Fibroblast of peridontal ligament (primary cell): ENCODE measurements around the gene CPXM2.

Experiments
- DNase-seq: peaks from one replicate; pipeline ENCODE4 v3.0.0-alpha.2; 2010; ENCODE audit errors: extremely low read depth

The CPXM2 gene

GRCh38 chr10:123800289-123800688 is 91.3 kb downstream of the CPXM2 start:
- DNase-seq: peak; percentile 39

GRCh38 chr10:123798856-123799255 is 92.8 kb downstream of the CPXM2 start:
- DNase-seq: no peak

DNA sequence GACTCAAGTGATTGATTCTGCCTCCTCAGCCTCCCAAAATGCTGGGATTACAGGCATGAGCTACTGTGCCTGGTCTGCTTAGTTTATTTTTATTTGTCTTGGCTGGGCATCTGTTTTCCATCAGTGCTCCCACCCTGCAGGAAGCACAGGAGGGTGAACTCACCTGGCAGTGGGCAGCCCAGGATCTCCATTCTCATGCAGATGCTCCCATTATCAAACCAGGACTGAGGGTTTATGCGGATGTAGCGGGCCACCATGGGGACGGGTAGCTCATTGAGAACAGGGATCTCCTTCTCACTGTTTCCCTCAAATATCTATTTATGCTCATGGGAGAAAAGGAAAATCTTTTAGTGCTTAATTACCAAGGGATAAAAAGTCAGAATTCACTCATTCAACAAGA is 93.8 kb downstream of the CPXM2 start:
- DNase-seq: no peak

GRCh38 chr10:123796736-123797135 is 94.9 kb downstream of the CPXM2 start:
- DNase-seq: no peak

DNA sequence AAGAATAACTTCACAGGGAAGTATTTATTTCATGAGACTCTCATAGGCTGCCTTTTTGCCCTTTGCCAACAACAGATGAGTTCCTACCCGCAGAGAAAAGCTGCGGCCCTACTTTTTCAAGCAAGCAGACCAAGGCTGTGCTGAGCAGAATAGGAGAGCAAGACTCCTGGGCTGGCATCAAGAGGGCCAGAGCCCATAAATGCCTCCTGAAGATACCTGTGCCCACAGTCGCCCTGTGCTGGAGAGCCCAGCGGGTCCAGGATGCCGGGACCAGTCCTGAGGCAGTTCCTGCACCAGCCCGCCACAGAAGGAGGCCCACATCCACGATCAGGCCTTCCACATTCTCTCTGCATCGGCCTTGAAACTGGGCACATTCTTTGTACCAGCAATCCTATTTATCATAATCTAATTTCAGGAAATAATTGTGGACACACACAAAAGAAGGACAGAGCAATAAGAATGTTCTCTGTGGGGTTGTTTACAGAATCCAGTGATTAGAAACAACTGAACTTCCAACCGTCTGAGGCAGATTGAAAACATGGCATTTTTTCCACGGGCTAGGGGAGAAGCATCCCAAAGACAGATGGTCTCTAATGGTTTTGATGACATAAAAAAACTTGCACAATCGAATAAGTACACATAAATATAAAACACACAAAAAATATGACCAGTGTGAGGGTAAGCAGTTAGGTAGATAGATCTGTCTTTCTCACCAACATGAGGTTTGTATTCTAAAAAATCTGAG is 95.6 kb downstream of the CPXM2 start:
- DNase-seq: peak; percentile 46

DNA sequence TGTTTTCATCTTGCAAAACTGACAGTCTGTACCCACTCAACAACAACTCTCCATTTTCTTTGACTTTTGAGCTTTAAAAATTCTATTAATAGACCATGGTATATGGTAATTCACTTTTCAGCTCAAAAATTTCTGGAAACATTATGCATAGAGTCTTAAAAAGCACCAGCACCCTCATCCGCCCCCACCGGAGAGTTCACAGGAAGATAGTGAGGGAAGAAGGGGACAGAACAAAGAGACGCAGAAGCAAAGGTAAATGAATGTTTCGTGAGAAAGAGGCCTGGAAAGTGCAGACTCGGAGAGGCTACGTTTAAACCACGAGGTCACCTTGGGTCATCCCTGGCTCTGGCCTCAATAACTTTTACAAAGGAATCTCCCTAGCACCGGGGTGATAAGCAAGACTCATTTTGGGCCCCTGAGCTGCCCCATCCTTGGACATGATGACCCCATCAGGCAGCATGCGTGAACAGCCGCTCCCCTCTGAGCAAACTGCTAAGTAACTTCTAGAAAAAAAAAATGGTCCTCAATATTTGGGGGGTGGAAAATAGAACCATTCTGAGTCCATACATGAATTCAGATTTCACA is 96.3 kb downstream of the CPXM2 start:
- no peak for DNase-seq

DNA sequence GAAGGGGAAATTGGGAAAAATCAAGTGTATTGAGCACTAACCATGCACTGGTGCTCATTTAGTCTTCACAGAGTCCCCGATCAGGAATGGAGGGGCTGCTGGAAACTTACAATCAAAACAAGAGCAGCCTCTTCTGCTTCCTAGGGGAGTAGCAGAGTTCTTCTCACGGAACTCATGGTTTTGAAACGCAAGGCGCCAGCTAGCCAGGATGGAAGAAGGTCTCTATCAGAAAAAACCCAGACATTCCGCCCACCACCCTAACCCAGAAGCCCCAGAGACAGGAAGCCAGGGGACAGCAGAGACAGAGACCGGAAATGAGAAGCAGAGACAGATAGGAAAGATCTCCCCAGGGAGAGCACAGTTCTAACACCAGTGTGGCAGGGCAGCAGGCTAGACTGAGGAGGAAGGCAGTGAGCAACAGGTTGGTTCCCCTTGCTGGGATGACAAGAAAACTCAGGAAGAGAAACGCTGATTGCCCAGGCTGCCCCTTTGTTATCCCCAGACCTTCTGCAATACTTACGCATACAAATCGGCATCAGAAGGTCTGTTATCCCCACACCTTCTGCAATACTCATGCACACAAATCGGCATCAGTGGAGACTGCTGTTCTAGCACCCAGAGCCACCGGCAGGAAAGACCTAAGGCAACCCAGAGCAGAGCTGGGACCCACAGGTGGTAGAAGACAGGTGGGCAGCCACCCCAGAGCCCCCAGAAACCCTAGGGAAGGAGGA is 99.2 kb downstream of the CPXM2 start:
- DNase-seq: no peak

DNA sequence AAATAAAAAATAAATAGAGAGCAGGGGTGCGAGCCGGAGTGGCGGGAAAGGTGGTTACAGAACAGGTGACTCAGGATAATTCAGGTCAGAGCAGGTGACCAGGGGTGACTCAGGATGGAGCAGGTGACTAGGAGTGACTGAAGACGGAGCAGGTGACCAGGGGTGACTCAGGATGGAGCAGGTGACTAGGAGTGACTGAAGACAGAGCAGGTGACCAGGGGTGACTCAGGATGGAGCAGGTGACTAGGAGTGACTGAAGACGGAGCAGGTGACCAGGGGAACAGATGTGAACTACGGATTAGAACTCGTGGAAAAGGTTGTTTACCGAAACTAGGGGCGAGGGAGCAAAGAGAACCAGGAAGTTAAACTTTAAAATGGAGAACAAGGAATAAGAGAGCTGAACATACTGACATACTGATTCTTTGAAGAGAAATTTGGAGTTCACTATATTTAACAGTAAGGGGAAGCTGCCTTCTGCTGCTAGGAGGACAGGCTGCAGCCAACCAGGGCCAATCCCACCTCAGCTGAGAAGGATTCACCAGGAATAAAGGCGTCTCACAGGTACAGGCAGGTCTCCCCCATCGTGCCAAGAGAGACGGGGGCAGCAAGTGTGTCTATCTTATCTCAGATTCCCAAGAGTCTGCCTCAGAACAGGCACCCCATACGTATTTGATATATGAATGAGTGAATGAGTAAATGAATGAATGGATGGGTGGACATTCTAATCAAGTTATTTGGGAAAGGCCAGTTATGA is 101.3 kb downstream of the CPXM2 start:
- DNase-seq: no peak

DNA sequence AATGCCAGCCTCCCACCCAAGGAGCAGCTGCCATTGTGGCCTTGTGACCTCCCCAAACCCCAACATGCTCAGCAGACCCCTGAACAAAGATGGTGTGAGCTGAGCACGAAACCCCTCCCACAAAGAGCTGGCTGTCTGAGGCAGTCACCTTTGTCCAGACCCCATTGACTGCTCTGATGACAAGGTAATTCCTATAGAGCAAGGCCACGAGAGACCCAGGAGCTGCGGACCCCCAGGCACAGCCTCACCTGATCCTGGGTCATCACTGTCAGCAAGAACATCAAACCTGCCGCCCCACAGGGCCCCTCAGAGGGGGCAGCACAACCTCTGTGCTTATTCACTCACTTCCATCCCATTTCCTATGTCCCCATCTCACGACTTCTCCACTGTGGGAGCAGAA is 102.6 kb downstream of the CPXM2 start:
- no peak for DNase-seq

- DNase-seq: no peak
Observed at GRCh38 chr10:123787566-123787965, 104.0 kb downstream of the CPXM2 start.

DNA sequence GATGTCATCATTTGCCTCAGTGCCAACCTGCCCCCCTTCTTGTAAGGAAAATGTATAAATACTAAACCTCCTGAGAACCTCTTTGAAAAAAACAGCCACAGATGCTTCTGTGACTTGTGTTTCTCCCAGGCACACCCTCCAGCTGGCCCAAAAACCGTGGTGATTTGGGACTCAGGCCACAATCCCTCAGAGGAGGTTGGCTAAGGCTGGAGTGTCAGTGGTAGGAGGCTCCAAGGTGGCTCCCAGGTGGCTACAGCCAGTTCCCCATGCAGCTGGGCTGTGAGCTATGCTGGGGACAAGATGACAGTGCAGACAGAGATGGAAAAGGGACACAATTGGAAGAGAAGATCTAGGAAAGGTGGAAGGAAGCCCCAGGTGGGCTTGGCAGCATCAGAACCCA is 104.7 kb downstream of the CPXM2 start:
- no peak for DNase-seq

GRCh38 chr10:123786306-123786705 is 105.3 kb downstream of the CPXM2 start:
- no peak for DNase-seq

DNA sequence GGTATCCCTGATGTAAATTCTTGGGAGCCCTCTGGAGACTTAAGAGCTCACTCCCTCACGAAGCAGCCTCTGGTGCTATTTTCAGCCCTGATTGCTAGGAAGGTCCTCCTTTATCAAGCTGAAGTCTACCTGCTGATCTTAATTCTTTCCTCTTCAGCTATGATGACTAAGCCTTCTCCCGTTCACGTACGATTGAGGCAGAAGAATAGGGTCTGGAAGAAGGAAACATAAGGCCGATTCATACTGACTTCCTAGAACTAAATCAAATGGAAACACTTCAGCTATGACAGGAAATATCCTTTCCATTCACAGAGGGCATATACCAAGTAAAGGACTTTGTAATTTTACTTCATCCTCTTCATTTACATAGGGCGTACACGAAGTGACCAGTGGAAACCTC is 107.0 kb downstream of the CPXM2 start:
- no peak for DNase-seq

GRCh38 chr10:123784216-123784615 is 107.4 kb downstream of the CPXM2 start:
- DNase-seq: no peak

- no peak for DNase-seq
Observed at GRCh38 chr10:123783296-123783695, 108.3 kb downstream of the CPXM2 start.

- no peak for DNase-seq
Observed at GRCh38 chr10:123782549-123782948, 109.1 kb downstream of the CPXM2 start.

- DNase-seq: peak; percentile 11
Observed at GRCh38 chr10:123781956-123782500, 109.6 kb downstream of the CPXM2 start.

DNA sequence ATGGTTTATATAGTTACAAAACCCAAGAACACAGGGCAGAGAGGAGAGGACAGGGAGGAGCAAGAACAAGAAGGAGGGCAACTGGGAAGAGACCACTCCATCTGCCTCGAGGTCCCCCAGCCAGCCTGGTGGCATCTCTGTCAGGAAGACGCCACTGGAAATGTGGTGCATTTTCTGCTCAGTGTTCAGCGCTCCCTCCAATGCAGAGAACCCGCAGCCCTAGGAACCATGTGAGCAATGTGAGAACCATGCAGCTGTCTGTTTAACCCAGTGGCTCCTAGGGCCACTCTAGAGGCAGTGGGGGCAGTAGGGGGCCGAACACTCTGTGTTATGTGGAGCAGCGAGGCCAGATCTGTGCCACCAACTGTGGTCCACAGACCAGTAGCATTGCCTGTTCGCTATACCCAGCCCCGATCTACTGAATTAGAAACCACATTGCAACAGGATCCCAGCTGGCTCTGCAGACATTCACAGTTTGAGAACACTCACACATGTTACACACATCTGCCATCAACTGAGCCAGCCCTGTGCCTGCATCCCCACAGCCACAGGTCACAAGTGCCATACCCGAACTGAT is 110.2 kb downstream of the CPXM2 start:
- DNase-seq: no peak

- no peak for DNase-seq
Observed at GRCh38 chr10:123778719-123779517, 112.7 kb downstream of the CPXM2 start.

DNA sequence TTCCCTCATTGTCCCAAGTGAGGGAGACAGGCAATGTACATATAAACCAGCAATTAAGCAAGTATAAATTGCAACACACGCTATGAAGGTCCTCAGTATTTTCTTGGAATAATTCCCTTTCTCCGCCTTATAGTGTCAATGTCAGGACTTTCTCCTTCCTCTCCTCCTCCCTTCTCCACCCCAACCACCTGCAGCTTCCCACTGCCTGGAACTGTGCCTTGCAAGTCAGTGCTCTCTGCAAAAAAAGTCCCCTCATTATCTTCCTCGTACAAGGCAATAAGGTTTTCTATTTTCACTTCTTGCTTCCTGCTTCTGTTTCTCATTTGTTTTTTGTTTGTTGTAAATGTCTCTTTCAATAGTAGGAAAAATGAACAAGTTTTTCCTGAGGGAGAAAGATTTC is 113.7 kb downstream of the CPXM2 start:
- no peak for DNase-seq
